HepG2 (cell line): Measurements from ENCODE around the gene ANAPC1. TPM values are rescaled to one million over a fixed set of nuclear protein-coding genes. Genes with fewer than 3 reads are reported as not detected.

Experiments used
- AGO2 ChIP-seq: fragments of 200-400 bp; formaldehyde crosslinking; optimal IDR thresholded peaks from 2 replicates; pipeline ENCODE3; 2017; ENCODE audit warnings: mild to moderate bottlenecking, low read depth, low read length, moderate library complexity
- CREB1 ChIP-seq, 2 experiments: fragments of 450-650 bp in 1 of 2; IDR thresholded peaks; 2 replicates each; pipeline ENCODE4 v1.6.1; 2016 to 2017; ENCODE audit warnings: control low read depth in 1 of 2, mild to moderate bottlenecking in 1 of 2, missing compliant biosample characterization in 1 of 2, missing genetic modification characterization in 1 of 2
- FOXJ3 ChIP-seq: sonication (generic); formaldehyde crosslinking; IDR thresholded peaks from 2 replicates; pipeline ENCODE4 v1.4.0; 2020; ENCODE audit warnings: missing genetic modification reagents, mild to moderate bottlenecking, borderline replicate concordance
- FOXK1 ChIP-seq: sonication (generic); formaldehyde crosslinking; IDR thresholded peaks from 2 replicates; pipeline ENCODE4 v1.4.0; 2020; ENCODE audit warnings: low read depth, missing genetic modification reagents, borderline replicate concordance
- HOXA9 ChIP-seq: sonication (generic); formaldehyde crosslinking; IDR thresholded peaks from 2 replicates; pipeline ENCODE4 v1.8.1; 2022; ENCODE audit warnings: missing genetic modification reagents, mild to moderate bottlenecking, moderate library complexity, borderline replicate concordance
- JUNB ChIP-seq: sonication (generic); formaldehyde crosslinking; IDR thresholded peaks from 2 replicates; pipeline ENCODE4 v1.8.0; 2022; ENCODE audit warnings: missing genetic modification reagents, mild to moderate bottlenecking, borderline replicate concordance
- KAT2B ChIP-seq: fragments of 150-350 bp; IDR thresholded peaks from 2 replicates; pipeline ENCODE4 v1.6.1; 2014; ENCODE audit warnings: low read depth, low read length, borderline replicate concordance
- NR2F2 ChIP-seq: IDR thresholded peaks from 2 replicates; pipeline ENCODE4 v1.6.1; 2012; ENCODE audit warnings: low read depth, inconsistent platforms, borderline replicate concordance
- PHF20 ChIP-seq: sonication (generic); formaldehyde crosslinking; IDR thresholded peaks from 2 replicates; pipeline ENCODE4 v1.5.0; 2020; ENCODE audit warnings: mild to moderate bottlenecking, missing genetic modification reagents
- SNAI1 ChIP-seq: sonication (generic); formaldehyde crosslinking; IDR thresholded peaks from 2 replicates; pipeline ENCODE4 v1.5.0; 2020; ENCODE audit warnings: mild to moderate bottlenecking, missing genetic modification reagents, borderline replicate concordance
- TCF12 ChIP-seq, 2 experiments: fragments of 450-650 bp in 1 of 2; sonication (generic) in 1 of 2; formaldehyde crosslinking in 1 of 2; IDR thresholded peaks; 2 replicates each; pipeline versions ENCODE4 v1.6.1 to v1.8.0; 2017 to 2022; ENCODE audit warnings: antibody characterized with exemption in 1 of 2, mild to moderate bottlenecking in 1 of 2, missing genetic modification reagents in 1 of 2, moderate library complexity in 1 of 2
- YEATS4 ChIP-seq: sonication (generic); formaldehyde crosslinking; IDR thresholded peaks from 2 replicates; pipeline ENCODE4 v1.4.0; 2020; ENCODE audit warnings: missing genetic modification reagents, borderline replicate concordance
- ZBTB1 ChIP-seq: sonication (generic); formaldehyde crosslinking; IDR thresholded peaks from 2 replicates; pipeline ENCODE4 v1.4.0; 2020; ENCODE audit warnings: missing genetic modification reagents, borderline replicate concordance
- ZBTB42 ChIP-seq: sonication (generic); formaldehyde crosslinking; IDR thresholded peaks from 2 replicates; pipeline ENCODE4 v1.5.0; 2020; ENCODE audit warnings: mild to moderate bottlenecking, missing genetic modification reagents
- ZNF230 ChIP-seq: sonication (generic); formaldehyde crosslinking; IDR thresholded peaks from 2 replicates; pipeline ENCODE4 v1.4.0; 2020; ENCODE audit warnings: mild to moderate bottlenecking, missing genetic modification reagents
- ZNF264 ChIP-seq: sonication (generic); formaldehyde crosslinking; IDR thresholded peaks from 2 replicates; pipeline ENCODE4 v1.4.0; 2020; ENCODE audit warnings: missing genetic modification reagents
- ZNF460 ChIP-seq: sonication (generic); formaldehyde crosslinking; IDR thresholded peaks from 2 replicates; pipeline ENCODE4 v1.5.1; 2020; ENCODE audit warnings: missing genetic modification reagents, mild to moderate bottlenecking, borderline replicate concordance
- ZNF572 ChIP-seq: sonication (generic); formaldehyde crosslinking; IDR thresholded peaks from 2 replicates; pipeline ENCODE4 v1.5.1; 2020; ENCODE audit warnings: mild to moderate bottlenecking, missing genetic modification reagents
- ZNF652 ChIP-seq: IDR thresholded peaks from 2 replicates; pipeline ENCODE4 v1.6.1; 2016; ENCODE audit warnings: low read depth, borderline replicate concordance
- ZNF674 ChIP-seq: sonication (generic); formaldehyde crosslinking; IDR thresholded peaks from 2 replicates; pipeline ENCODE4 v1.5.0; 2020; ENCODE audit warnings: low read depth, mild to moderate bottlenecking, missing genetic modification reagents
- ZSCAN12 ChIP-seq: sonication (generic); formaldehyde crosslinking; IDR thresholded peaks from 2 replicates; pipeline ENCODE4 v1.9.0; 2021; ENCODE audit warnings: mild to moderate bottlenecking, missing genetic modification reagents
- polyA plus RNA-seq, 8 experiments: library from polyadenylated mRNA; depleted of rRNA in 3 of 8; stranded (reverse) in 7 of 8; unstranded in 1 of 8; fragments of >200 nt; fragmentation: Illumina TruSeq in 4 of 8; extraction: Trizol in 4 of 8; gene quantifications; 2 replicates each; pipeline versions ENCODE4 v1.2.1 to v1.2.3, GENCODE V29; 2011 to 2016; ENCODE audit warnings: low read depth in 4 of 8, missing spikeins in 1 of 8, mixed read lengths in 1 of 8; ENCODE audit not compliant: insufficient read depth in 1 of 8
- total RNA-seq, 5 experiments: library from RNA; depleted of rRNA; stranded (reverse); fragments of >200 nt; fragmentation: Illumina TruSeq; extraction: Trizol; gene quantifications; 2 replicates each; pipeline ENCODE4 v1.2.3, GENCODE V29; 2016; ENCODE audit warnings: low read depth in 1 of 5
- TF ChIP-seq, protein P1 (sequence below): sonication (generic); formaldehyde crosslinking; conservative IDR thresholded peaks from 2 replicates; pipeline ENCODE4 v1.8.0; 2022; ENCODE audit warnings: low read depth, missing genetic modification reagents
- TF ChIP-seq, protein P2 (sequence below): sonication (generic); formaldehyde crosslinking; IDR thresholded peaks from 2 replicates; pipeline ENCODE4 v1.5.0; 2020; ENCODE audit warnings: mild to moderate bottlenecking, missing genetic modification reagents

The ANAPC1 gene
- total and polyA plus RNA-seq, 2 of the 13 experiments (the other 11 are each of a cell fraction or from before 2014, with no cell fraction given), result 50.0 to 89.7 TPM

DNA sequence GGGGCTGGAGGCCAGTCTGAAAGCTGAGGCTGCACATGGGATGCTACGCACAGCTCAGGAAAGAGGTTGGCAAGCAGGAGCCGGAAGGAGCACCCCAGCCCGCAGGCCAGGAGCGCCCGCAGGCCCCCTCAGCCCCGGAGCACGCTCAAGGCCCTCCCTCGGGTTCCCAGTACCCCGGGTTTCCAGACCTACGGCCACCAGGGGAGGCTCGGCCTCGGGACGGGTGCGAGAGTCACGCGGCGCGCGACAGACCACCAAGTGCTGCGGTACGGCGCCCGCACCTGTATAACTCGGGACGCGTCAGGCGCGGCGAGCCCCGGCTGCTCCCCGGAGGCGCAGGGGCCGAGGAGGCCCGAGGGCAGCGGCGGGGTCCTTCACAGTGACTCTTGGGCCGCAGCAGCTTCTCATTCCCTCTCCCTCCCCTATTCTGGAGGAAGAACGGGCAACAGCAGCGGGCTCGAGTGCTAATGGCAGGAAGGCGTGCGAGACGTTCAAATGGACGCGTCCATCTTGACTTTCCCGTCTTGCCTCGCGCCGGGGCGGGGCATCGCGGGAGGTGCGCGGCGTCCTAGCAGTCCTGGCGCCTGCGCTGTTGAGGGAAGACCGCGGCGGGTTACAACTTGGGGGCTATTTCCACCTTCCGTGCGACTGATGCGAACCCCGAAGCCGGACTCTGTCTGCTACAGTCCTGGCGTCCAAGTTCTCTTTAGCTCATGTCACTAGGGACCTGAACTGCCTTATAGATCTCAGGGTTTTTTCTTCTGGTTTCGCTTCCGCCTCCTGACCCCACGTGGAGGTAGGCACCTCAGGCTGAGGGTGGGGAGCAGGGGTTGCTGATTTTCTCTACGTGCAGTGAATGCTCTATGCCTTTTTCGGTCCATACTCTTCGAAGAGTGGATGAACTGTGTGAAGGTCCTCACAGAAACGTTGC, at the start of gene ANAPC1 (continued):
- TF ChIP-seq ZBTB1 (CRISPR knock-in tag) (no peak), ZNF460 (CRISPR knock-in tag) (no peak; the same call in 1 of the 2 replicates), ZNF572 (CRISPR knock-in tag) (0 out of 2 replicates have a peak, but pooled peaks have one; percentile 42), JUNB (CRISPR knock-in tag) (no peak), ZNF264 (CRISPR knock-in tag) (peak; percentile 60; the same call in 1 of the 2 replicates), ZSCAN12 (0 out of 2 replicates have a peak, but pooled peaks have one; percentile 36), ZBTB42 (no peak), KAT2B (no peak), YEATS4 (CRISPR knock-in tag) (peak; percentile 93), NR2F2 (peak; percentile 54; the same call in 1 of the 2 replicates), PHF20 (CRISPR knock-in tag) (peak; percentile 94), ZNF674 (CRISPR knock-in tag) (peak; percentile 92), SNAI1 (CRISPR knock-in tag) (0 out of 2 replicates have a peak, but pooled peaks have one; percentile 29), CREB1 (IDR thresholded peaks at IDR 0.05) (no peak), CREB1 (CRISPR knock-in tag; IDR thresholded peaks at IDR 0.05) (peak; percentile 37; the same call in 1 of the 2 replicates), FOXK1 (CRISPR knock-in tag) (peak; percentile 70; the same call in 1 of the 2 replicates), FOXJ3 (CRISPR knock-in tag) (no peak; the same call in 1 of the 2 replicates), HOXA9 (CRISPR knock-in tag) (peak; percentile 47; the same call in 1 of the 2 replicates), ZNF230 (CRISPR knock-in tag) (no peak; the same call in none of the 2 replicates), ZNF652 (CRISPR knock-in tag) (peak; percentile 7; the same call in 1 of the 2 replicates), AGO2 (peak; percentile 94), TCF12 (IDR thresholded peaks at IDR 0.05) (no peak), TCF12 (CRISPR knock-in tag; IDR thresholded peaks at IDR 0.05) (0 out of 2 replicates have a peak, but pooled peaks have one; percentile 61)
- TF ChIP-seq, protein P1, sequence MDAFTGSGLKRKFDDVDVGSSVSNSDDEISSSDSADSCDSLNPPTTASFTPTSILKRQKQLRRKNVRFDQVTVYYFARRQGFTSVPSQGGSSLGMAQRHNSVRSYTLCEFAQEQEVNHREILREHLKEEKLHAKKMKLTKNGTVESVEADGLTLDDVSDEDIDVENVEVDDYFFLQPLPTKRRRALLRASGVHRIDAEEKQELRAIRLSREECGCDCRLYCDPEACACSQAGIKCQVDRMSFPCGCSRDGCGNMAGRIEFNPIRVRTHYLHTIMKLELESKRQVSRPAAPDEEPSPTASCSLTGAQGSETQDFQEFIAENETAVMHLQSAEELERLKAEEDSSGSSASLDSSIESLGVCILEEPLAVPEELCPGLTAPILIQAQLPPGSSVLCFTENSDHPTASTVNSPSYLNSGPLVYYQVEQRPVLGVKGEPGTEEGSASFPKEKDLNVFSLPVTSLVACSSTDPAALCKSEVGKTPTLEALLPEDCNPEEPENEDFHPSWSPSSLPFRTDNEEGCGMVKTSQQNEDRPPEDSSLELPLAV (CRISPR knock-in tag), result no peak
- TF ChIP-seq, protein P2, sequence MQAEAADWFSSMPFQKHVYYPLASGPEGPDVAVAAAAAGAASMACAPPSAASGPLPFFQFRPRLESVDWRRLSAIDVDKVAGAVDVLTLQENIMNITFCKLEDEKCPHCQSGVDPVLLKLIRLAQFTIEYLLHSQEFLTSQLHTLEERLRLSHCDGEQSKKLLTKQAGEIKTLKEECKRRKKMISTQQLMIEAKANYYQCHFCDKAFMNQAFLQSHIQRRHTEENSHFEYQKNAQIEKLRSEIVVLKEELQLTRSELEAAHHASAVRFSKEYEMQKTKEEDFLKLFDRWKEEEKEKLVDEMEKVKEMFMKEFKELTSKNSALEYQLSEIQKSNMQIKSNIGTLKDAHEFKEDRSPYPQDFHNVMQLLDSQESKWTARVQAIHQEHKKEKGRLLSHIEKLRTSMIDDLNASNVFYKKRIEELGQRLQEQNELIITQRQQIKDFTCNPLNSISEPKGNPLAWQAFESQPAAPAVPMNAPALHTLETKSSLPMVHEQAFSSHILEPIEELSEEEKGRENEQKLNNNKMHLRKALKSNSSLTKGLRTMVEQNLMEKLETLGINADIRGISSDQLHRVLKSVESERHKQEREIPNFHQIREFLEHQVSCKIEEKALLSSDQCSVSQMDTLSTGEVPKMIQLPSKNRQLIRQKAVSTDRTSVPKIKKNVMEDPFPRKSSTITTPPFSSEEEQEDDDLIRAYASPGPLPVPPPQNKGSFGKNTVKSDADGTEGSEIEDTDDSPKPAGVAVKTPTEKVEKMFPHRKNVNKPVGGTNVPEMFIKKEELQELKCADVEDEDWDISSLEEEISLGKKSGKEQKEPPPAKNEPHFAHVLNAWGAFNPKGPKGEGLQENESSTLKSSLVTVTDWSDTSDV (CRISPR knock-in tag), result no peak; the same call in 1 of the 2 replicates
